Left lung (tissue), 10 donors: ENCODE results near the gene CPT2. TPM values are rescaled to one million over a fixed set of nuclear protein-coding genes. Genes with fewer than 3 reads are reported as not detected.

Source experiments
- ATAC-seq: fragments of 200-7000 bp; cut with Tn5 transposase; one replicate; pipeline ENCODE4 v1.9.1; 2020; ENCODE audit warnings: moderate library complexity
- DNase-seq, 4 donors: peaks; one replicate each; pipeline ENCODE4 v3.0.0-alpha.2; 2013 to 2020
- H3K27ac ChIP-seq, 2 donors: fragments of 200-600 bp; sonication (generic) in 1 of 2; one replicate each; pipeline versions ENCODE4 v1.5.0 to v1.8.0; 2020 to 2021
- H3K27me3 ChIP-seq, 2 donors: fragments of 200-600 bp; sonication (generic) in 1 of 2; one replicate each; pipeline versions ENCODE4 v1.5.0 to v1.8.0; 2020 to 2021
- H3K36me3 ChIP-seq, 2 donors: fragments of 200-600 bp; sonication (generic) in 1 of 2; one replicate each; pipeline versions ENCODE4 v1.5.0 to v1.8.0; 2020 to 2021
- H3K4me1 ChIP-seq, 2 donors: fragments of 200-600 bp; one replicate each; pipeline ENCODE4 v1.8.0; 2021
- H3K4me3 ChIP-seq, 2 donors: fragments of 200-600 bp; sonication (generic) in 1 of 2; one replicate each; pipeline versions ENCODE4 v1.5.0 to v1.8.0; 2020 to 2021; ENCODE audit warnings: mild to moderate bottlenecking in 1 of 2
- H3K9me3 ChIP-seq, 2 donors: fragments of 200-600 bp; sonication (generic) in 1 of 2; one replicate each; pipeline versions ENCODE4 v1.5.0 to v1.8.0; 2020 to 2021
- intact Hi-C, 2 donors: fragments of 100-400 bp; cut with DNase I; formaldehyde crosslinking; loops; one replicate each; pipeline versions ENCODE4 v1.11.2 to v1.14.2; 2022
- polyA plus RNA-seq, 6 donors: library from polyadenylated mRNA; unstranded; fragments of 120-200 nt; gene quantifications; one replicate each; pipeline ENCODE4 v1.2.1, GENCODE V29; 2013; ENCODE audit not compliant: insufficient read length in 6 of 6
- total RNA-seq, 2 donors: library from RNA; stranded (reverse); fragmentation: NEBNext Ultra II Directional; extraction: Animal tissue kit (Norgen Biotek cat#: 25700); gene quantifications; one replicate each; pipeline ENCODE4 v1.2.1, GENCODE V29; 2021
- TF ChIP-seq, protein P1 (sequence below), 2 donors: fragments of 200-600 bp; sonication (generic) in 1 of 2; IDR thresholded peaks; one replicate each; pipeline versions ENCODE4 v1.5.0 to v1.8.0; 2021; ENCODE audit warnings: antibody characterized with exemption in 2 of 2
- donor health status: DM: no; HTN: yes; CAD: no.
- donor health status: DM: no; HTN: no; CAD: no.

The CPT2 gene
- total and polyA plus RNA-seq, 8 donors: 16.0 to 31.4 (median 18.3) TPM

DNA sequence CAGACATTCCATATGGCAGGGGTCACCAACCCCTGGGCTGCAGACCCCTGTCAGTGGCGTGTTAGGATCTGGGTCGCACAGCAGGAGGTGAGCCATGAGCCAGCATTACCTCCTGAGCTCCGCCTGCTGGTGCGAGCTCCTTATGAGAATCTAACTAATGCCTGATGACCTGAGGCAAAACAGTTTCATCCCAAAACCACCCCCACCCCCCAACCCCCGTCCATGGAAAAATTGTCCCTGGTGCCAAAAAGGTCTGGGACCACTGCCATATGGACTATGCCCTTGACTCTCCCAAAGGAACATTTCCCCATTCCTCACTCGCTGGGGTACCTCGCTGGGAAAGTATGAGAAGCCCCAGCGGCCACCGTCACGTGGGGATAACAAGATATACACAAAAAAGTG is 6.4 kb upstream of the CPT2 start:
- Histone ChIP-seq H3K27me3 (no peaks in the 10 kb centered on the region), H3K4me1 (no peaks in the 10 kb centered on the region), H3K27ac (no peak overlapping the region), H3K36me3 (no peaks in the 10 kb centered on the region), H3K4me3 (no peak overlapping the region), H3K9me3 (no peaks in the 10 kb centered on the region)
- ATAC-seq: no peak
- TF ChIP-seq, protein P1, sequence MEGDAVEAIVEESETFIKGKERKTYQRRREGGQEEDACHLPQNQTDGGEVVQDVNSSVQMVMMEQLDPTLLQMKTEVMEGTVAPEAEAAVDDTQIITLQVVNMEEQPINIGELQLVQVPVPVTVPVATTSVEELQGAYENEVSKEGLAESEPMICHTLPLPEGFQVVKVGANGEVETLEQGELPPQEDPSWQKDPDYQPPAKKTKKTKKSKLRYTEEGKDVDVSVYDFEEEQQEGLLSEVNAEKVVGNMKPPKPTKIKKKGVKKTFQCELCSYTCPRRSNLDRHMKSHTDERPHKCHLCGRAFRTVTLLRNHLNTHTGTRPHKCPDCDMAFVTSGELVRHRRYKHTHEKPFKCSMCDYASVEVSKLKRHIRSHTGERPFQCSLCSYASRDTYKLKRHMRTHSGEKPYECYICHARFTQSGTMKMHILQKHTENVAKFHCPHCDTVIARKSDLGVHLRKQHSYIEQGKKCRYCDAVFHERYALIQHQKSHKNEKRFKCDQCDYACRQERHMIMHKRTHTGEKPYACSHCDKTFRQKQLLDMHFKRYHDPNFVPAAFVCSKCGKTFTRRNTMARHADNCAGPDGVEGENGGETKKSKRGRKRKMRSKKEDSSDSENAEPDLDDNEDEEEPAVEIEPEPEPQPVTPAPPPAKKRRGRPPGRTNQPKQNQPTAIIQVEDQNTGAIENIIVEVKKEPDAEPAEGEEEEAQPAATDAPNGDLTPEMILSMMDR (IDR thresholded peaks at IDR 0.05): no peak
- intact Hi-C loops: no loop called here
- DNase-seq: no peak

DNA sequence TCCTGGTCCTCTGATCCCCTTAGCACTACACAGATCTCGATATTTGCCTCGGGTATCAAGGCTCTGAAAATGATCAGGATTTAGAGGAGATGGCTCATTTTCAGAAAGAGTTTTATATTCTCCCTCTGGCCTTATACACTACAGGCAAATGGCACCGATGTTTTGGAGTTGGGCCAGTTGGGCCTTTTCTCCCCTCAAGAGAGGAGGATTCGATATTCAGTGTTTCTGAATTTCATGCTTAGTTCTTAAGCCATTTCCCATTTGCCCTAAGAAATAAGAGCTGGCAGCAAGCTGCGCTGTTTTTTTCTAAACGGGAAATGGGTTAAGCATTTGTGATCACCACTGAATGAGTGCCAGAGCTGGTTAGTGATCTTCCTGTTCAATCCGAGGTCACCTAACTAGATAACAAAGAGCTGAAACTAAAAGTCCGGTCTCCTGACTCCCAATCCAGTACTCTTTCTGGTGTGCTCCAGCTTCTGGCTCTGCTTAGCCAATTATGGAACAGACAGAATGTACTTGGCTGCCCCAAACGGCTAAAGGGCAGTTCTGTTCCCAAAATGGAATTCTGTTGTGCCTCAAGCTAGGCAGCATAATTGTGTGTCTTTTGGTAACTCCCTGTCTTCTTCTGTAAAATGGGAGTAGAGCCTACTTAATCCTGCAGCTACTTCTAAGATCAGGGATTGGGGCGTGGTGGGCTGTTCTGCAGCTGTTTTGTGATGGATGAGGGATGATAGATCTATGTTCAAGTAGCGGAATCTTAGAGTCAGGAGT is 1.2 kb upstream of the CPT2 start:
- Histone ChIP-seq H3K4me1 (peaks cover 5 to 28% of the 10 kb centered on the region in 2 donors), H3K9me3 (no peaks in the 10 kb centered on the region), H3K4me3 (no peak overlapping the region), H3K36me3 (no peaks in the 10 kb centered on the region), H3K27me3 (no peaks in the 10 kb centered on the region), H3K27ac (peak overlapping the region; percentile 96 to 98)
- no peak for ATAC-seq
- intact Hi-C loops: no loop called here
- TF ChIP-seq, protein P1 (IDR thresholded peaks at IDR 0.05): no peak
- no peak for DNase-seq

- Histone ChIP-seq H3K27ac (peak overlapping the region; percentile 96 to 98), H3K4me1 (peaks cover 5 to 28% of the 10 kb centered on the region in 2 donors), H3K36me3 (peaks cover 0 to 6% of the 10 kb centered on the region in 2 donors), H3K9me3 (no peaks in the 10 kb centered on the region), H3K4me3 (peak overlapping the region; percentile 84 to 96), H3K27me3 (no peaks in the 10 kb centered on the region)
- intact Hi-C loops: no loop called here
- peak; percentile 38 for ATAC-seq
- DNase-seq: no peak
- TF ChIP-seq, protein P1 (IDR thresholded peaks at IDR 0.05): no peak
Observed at GRCh38 chr1:53196017-53196484, 573 bp upstream of the CPT2 start.

DNA sequence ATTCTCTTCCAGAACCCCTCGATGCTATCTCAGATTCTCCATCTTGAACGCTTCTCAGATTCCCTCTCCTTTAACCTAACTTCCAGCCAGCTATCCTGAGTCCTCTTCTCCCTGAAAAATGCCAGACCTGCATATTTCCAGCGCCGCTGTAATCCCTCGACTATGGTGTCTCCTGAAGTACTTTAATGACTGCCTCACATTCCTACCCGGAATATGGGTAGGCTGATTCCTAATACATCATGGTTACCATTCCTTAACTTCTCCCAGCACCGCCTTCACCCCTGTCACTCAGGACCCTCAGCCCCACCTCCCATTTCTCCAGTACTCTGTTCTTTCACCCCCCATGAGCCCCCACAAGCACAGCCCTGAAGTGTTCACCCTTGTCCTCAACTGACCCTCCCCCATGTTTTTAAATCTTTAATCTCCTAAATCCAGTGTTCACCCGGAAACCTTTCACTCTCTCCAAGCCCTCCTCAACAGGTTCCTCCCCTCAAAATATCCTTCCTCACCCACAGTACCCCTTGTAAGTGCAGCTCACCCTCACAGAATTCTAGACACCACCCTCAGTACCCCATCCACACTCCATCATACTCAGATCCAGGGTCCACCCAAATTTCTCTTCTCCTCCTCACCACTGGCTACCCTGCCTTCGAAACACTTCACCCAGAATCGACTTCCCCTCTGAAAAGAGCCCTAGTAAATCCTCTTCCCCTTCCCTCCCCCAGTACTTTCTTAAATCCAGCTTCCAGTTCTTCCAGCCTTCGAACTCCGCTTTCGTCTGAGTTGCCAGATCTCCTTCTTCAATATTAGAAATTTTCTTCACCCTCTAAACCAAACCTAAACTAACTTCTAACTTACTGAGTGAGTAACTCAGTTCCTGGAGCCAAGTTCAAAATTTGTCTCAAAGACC is 922 bp downstream of the CPT2 start:
- Histone ChIP-seq H3K4me3 (peak overlapping the region; percentile 84 to 96), H3K36me3 (peaks cover 0 to 19% of the 10 kb centered on the region in 2 donors), H3K4me1 (peaks cover 5 to 28% of the 10 kb centered on the region in 2 donors), H3K9me3 (no peaks in the 10 kb centered on the region), H3K27ac (peak overlapping the region; percentile 96 to 98), H3K27me3 (no peaks in the 10 kb centered on the region)
- no peak for DNase-seq
- TF ChIP-seq, protein P1 (IDR thresholded peaks at IDR 0.05): no peak
- intact Hi-C loops: no loop called here
- peak; percentile 15 for ATAC-seq

- H3K27ac ChIP-seq: peak overlapping the region in 1 of 2 donors; percentile 98
- intact Hi-C loops: no loop called here
- TF ChIP-seq, protein P1 (IDR thresholded peaks at IDR 0.05): no peak
- no peaks in the 10 kb centered on the region for H3K9me3 ChIP-seq
- no peak for ATAC-seq
- H3K4me3 ChIP-seq: no peak overlapping the region
- H3K36me3 ChIP-seq: peaks cover 0 to 26% of the 10 kb centered on the region in 2 donors
- H3K4me1 ChIP-seq: peaks cover 5 to 28% of the 10 kb centered on the region in 2 donors
- DNase-seq: no peak
- H3K27me3 ChIP-seq: no peaks in the 10 kb centered on the region
Observed at GRCh38 chr1:53198241-53198651, 1.6 kb downstream of the CPT2 start.
